NCI-H146 (cell line): ENCODE results near the gene NEK11.
A peak's percentile ranks its signal among the peaks of the same experiment; 100 is the strongest.
"Not testable (repeated sequence)": the region's sequence is repeated elsewhere in the genome, so short reads cannot be mapped to it uniquely, and the experiment has no call there.

Experiments
- DNase-seq: peaks from one replicate; lab custom pipeline; 2025; lab: John Stamatoyannopoulos, UW

Gene NEK11

DNA sequence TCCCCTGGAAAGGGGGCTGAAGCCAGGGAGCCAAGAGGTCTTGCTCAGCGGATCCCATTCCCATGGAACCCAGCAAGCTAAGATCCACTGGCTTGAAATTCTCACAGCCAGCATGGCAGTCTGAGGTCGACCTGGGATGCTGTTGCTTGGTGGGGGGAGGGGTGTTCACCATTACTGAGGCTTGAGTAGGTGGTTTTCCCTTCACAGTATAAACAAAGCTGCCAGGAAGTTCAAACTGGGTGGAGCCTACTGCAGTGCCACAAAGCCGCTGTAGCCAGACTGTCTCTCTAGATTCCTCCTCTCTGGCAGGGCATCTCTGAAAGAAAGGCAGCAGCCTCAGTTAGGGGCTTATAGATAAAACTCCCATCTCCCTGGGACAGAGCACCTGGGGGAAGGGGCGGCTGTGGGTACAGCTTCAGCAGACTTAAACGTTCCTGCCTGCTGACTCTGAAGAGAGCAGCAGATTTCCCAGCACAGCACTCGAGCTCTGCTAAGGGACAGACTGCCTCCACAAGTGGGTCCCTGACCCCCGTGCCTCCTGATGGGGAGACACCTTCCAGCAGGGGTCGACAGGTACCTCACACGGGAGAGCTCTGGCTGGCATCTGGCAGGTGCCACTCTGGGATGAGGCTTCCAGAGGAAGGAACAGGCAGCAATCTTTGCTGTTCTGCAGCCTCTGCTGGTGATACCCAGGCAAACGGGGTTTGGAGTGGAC, 15.8 kb downstream of the NEK11 start:
- not testable (repeated sequence) for DNase-seq

DNA sequence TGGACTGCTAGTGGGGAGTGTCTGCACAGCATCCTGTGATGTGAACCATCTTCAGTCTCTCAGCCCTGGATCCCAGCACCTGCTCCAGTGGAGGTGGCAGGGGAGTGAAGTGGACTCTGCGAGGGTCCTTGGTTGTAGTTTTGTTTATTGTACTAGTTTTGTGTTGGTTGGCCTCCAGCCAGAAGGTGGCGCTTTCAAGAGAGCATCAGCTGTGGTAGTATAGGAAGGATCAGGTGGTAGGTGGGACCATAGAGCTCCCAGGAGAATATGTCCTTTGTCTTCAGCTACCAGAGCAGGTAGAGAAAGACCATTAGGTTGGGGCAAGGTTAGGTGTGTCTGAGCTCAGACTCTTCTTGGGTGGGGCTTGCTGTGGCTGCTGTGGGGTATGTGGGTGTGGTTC, 20.9 kb downstream of the NEK11 start:
- peak; percentile 70 for DNase-seq

DNA sequence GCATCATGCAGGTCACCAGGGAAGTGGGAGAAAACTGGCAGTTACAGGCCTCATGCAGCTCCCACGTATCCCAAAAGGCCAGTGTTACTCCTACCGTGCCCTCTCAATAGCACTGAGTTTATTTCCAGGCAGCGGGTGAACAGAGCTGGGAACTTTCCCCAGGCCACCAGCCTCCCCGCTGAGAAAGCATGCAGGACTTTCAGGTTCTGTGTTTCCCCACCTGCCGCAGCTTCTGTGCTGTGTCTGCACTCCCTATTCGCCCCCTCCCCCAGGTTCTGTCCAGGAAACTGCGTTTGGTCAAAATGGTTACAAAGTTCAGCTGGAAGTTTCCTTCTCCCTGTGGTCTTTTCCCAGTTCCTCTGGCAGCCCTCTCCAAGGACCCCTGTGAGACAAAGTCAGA, 21.4 kb downstream of the NEK11 start:
- peak; percentile 70 for DNase-seq

DNA sequence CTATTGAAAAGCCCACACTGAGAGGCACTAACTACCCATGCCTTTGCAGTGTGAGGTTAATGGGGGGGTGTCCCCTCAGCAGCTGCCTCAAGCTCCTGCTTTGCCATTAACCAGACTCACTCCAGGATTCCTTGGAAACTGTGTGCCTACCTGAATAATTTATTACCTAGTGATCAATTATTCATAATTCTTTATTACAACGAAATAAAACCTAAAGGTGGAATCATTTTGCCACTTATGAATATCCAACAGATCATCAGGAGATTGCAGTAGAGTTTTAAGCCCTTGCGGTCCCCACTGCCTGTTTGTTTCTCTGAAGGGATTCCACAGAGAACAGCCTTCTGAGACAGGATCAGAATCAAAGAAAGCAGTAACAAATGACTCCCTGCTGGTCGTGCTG, 23.3 kb downstream of the NEK11 start:
- DNase-seq = no peak

DNA sequence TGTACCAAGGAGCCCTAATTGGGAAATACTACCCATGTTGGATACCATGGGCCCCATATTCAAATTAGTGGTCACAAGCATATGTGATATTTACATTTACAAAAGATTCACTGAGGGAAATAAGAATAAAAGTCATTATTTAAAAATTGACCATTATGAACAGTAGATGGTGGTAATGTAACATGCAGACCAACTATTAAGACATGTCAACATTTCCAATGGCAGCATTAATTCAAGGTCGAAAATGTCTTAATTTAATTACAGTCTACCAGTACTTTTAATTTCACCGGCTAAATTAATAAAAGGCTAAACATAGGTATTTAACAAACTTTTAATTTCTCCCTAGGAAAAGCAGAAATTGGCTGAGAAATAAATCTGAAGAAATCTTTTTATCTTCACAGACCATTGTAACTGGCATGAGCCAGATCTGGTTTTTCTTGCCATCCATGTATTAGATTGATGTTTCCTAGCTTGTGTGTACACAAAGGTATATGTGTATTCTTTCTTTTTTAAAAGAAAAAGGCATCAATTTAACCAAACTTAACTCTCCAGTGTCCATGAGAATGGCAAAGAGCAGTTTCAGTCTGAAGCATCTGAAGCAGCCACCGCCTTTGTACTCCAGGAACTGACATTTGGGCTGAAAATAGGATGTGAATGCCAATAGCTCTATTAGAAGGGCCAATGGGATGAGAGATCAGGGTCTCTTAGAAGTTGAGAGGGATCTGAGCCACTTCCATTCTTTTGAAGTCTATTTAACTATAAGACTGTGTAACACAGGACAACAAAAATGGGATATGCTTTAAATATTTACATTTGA, 26.6 kb downstream of the NEK11 start:
- DNase-seq = no peak

DNA sequence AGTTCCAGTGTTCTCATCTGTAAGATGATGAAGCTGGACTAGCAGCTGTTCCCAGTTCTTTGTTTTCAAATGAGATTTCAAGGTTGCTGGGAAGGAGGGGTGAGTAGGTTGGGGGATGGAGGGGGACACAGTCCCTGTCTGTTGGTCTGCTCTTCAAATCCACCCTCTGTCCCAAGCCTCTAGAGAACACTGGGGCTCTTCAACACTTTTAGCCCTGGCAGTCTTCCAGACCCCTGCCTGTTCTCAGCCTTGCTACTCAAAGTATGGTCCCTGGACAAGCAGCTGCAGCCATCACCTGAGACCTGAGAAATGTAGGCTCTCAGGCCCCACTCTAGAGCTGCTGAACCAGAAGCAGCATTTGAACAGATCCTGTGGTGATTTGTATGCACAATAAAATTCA, 41.3 kb downstream of the NEK11 start:
- DNase-seq = no peak

DNA sequence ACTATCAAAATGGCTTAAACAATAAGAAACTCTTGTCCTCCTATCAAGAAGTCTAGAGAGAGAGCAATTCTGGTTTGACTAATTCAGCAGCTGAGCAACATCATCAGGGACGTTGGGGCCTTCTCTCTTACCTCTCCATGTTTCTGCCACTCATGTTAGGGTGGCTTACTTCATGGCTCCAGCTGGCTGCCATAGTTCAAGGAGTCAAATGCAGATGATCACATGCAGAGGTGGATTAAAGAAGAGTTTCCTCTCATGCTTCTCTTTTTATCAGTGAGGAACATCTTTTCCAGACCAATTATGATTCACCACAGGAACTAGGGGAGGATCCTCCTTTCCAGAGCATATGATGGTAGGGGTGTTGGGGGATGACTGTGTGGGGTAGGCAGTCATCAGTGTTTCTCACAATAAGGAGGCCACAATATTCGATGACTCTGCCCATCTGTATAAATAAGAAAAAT, 45.5 kb downstream of the NEK11 start:
- DNase-seq = no peak

DNA sequence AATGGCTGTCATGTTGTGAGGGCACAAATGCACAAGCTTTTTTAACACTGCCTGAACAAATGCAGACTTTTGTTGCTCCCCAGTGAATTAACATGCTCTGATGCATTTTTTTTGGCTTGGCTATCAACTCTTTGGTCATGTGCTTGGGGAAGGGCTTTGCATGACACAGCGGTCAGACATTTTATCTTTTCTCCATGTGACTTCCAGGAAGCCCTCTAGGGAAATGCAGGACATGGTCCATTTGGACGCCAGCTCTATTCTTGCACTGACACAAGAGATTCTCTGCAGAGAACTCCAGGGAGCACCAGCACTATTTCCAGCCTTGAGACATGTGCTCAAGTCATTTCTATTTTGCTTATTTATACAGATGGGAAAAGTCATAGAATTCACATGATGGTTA, 46.2 kb downstream of the NEK11 start:
- DNase-seq = no peak

DNA sequence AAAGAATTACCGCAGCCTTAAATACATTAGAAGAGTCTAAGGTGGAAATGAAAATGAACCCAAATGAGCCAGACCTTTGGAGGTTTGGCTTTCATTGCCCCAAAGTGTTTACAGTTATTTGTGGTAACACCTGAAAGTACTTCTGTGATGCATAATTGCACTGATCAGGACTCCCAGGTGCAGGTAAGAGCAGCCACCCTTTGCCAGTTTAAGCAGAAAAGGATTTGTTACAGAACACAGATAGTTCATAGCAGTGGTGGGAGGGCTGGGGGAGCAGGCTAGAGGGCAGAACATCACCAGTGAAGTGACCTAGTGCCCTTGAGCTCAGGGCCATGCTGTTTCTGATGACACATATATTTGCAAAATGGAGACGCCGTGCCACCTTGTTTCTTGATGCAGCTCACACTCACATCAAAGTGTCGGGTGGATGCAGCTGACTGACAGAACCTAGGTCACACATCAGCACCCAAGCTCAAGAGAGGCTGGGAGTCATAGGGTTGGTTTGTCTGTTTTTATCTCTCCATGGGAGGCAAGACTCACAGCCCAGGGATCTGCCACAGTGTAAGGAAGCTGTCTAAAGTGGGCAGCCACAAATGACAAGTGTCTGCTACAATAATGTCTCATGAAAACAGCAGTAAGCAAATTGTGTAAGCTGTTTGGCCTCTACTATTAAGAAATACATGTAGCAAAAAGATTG, 49.1 kb downstream of the NEK11 start:
- no peak for DNase-seq

DNA sequence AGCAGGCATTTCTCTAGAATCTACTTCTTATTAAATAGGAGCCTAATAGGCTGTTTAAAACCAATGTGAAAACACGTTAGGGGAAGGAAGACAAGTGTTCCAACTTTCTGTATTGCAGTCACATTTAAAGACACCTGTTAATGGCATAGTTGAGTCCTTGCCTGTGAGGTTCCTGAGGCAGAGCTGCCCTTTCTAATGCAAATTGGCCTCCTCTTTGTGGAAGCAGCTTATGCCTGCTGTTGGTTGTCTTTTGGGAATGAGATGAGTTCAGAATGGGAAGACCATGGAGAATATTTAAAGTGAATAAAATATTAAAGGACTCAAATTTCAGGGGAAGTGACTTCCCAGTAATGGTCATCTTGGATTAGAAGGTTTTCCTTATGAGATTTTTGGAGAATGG, 51.2 kb downstream of the NEK11 start:
- DNase-seq = no peak

DNA sequence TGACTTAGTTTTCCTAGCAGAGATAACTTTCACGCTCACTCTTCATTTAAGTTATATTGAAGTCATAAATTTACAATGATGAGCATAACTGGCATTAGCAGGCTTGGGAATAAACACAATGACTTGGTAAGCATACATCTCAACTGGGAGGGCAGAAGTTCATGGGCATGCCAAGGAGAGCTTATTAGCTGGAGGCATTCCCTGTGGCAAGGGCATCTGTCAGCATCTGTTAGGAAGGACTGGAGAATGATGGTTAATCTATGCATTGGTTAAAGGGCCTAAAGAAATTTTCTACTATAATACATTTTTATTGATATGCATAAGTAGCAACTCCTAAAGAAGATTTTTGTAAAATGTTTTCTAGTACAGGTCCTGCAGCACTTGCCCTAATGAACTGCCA, 52.4 kb downstream of the NEK11 start:
- DNase-seq = no peak

DNA sequence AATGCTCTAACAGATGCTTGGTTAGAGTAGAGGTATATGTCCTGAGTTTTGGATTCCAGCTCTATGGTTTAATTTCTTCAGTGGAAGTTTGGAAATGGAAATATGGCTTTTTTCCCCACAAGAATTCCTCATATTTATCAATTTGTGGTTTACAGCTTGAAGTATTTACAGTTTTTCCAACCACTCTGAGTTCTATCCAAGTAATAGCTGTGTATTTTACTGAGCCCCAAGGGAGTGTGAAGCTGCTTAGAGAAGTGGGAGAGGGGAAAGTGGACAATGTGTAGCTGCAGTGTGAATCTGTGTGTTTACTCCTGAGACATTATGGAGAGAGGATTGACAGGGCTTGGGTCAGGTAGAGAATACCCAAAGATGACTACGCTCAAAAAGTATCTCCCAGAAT, 54.5 kb downstream of the NEK11 start:
- DNase-seq = no peak

DNA sequence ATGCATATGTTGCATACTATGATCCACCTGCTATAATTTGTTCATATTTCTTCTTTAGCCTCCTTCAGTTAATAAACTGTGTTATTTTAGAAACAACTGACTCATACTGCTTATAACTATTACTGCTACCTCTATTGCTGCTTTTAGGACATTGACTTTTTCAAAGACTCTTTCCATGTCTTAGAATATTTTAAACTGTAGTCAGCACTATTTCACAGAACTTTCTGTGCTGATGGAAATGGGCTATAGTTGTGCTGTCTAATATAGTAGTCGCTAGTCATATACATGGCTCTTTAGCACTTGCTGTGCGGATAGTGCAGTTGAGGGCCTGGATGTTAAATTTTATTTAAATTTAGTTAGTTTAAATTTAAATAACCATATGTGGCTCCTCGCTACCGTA, 55.6 kb downstream of the NEK11 start:
- no peak for DNase-seq

DNA sequence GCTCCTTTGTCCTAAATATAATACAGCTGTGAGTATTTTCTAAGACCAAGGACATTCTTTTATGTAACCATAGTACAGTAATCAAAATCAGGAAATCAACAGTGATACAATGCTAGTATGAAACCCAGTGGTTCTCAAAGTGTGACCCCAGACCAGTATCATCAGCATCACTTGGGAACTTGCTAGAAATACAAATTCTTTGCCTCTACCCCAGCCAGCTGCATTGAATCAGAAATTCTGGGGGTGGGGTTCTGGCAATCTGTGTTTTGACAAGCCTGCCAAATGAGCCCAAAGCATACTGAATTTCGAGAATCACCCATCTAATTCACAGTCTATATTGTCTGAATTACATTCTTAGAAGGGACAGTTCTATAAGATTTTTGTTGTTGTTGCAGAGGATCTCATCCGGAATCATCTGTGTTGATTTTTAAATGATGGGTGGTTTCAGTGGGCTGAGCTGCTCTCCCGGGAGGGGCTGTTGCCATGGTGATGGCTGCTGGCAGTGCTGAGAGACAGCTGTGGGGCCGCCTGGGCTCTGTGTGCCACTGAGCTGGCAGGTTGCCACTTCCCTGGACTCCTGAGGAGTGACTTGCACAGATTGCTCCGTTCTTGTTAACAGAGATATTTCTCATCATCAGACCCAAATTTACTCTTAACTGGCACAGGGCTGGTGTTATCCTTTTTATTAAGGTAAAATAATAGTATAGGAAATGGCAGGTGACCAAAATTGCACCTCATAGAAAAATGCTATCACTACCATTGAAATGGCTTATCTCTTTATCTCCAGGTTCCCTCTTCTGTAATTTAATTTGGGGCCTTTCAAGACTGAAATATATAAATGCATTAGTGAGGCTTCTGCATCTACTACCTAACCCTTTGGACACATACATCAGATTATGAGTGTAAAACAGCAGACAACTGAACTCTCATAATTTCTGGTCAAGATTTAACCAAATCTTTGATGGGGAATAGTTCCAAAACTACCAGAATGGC, 56.5 kb downstream of the NEK11 start:
- DNase-seq = peak; percentile 86

DNA sequence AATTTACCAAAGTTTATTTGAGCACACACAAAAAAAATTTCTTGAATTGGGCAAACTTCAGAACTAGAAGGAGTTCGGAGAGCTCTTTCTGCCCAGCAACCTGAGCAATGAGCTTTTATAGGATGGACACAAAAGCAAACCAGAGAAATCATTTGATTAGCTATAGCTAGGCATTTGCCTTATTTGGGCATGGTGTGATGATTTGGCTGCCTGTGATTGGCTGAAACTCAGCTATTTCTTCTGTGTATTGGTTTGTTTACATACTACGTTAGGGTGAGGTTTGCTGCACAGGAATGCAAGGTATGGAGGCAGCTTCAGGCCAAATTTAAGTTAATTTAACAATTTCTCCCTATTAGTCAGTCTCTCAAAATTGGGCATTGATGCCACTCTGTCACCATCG, 65.1 kb downstream of the NEK11 start:
- DNase-seq = no peak

DNA sequence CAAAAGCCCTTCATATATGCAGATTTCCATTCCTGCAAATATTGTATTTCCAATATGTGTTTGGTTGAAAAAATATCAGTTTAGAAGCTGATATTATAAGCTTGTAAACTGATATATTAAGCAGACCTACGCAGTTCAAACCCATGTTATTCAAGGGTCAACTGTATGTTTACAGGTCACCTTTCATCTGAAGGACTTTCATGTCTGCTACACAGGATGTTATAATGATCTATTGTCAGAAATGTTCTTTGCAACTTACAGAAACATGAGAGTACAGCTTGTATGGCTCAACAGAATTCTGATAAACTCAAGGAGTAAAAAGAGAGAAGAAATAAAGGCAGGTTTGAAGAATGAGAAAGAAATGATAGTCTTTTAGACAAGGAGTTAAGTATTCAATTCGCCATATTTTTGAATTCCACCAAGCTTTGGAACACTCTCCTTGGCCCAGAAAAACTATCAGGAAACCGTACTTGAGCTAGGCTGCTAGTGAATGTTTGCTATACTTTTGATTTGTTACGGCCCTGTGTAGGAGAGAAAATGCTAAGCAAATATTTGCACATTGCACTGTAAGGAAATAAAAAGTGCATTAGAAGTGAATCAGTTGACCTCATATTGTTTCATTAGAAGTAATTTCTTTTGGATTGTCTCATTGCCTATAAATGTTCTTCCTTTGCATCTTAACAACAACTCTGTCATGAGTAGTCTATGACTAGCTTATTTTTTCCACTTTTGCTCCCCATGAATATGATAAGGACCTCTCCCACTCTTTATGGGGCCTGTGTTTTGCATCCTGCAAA, 81.2 kb downstream of the NEK11 start:
- no peak for DNase-seq

DNA sequence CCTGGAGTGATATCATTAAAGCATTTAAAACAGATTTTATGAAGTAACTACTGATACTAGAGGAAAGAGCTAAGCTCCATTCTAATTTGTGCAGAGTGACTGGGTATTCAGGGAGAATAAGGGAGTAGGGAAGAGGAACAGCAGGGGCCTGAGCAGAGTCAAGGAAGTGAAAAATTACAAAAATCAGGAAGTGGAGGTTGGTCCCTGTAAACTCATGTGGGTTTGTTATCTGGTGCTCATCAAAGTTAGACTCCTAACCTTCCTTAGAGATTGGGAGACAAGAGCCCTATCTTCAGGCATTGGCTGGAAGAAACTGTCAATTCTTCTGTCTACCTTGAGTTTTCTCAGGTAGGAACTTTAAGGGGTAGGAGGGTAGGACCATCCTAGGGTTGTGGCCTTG, 82.5 kb downstream of the NEK11 start:
- no peak for DNase-seq

DNA sequence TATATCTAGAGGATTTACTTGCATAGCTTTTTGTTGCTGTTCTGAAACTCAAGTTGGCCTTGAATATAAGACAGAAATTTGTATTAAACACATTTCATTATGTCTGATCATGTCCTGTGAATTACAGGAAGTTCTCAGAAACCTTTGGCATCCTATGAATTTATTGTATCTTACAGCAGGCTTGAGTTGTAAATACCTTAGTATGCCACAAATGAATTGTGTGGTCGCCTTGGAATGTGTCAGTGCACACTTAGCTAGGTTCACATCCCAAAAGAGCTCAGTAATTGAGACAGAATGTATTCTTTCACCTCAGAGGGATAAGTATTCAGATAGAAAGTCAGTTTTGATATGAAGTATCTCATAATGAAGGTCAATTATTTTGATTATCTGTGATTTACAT, 83.4 kb downstream of the NEK11 start:
- DNase-seq = no peak

DNA sequence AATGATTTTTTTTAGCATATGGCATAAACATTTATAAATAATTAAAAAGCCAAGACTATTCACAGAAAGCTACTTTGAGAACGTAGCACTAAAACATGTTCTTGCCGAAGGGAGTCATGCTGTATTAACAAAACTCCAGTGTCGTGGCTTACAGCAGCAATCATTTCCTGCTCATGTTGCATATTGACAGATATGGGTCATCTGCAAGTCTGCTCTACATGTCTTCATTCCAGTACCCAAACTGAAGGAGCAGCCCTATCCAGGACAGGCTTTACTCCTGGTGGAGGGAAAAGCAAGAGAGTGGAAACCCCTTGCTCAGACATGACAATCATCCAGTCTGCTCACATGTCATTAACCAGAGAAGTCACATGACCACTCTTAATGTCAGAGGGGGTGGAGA, 87.6 kb downstream of the NEK11 start:
- no peak for DNase-seq

DNA sequence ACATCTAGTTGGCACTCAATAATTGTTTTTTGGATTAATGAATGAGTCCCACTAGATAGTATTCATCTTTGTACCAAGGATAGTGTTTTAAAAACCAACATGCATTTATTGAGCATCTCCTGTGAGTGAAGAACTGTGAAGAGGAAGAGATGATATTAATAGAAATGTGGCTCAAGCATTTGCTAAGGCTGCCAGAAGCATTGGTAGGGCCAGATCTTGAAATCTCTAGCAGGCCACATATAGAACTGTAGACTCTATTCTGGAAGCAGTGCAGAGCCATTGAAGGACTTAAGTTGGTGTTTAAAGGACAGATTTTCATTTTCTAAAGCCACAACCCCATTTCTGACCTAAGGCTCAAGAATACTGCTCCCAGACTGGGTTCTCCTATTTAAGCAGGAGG, 99.0 kb downstream of the NEK11 start:
- no peak for DNase-seq

DNA sequence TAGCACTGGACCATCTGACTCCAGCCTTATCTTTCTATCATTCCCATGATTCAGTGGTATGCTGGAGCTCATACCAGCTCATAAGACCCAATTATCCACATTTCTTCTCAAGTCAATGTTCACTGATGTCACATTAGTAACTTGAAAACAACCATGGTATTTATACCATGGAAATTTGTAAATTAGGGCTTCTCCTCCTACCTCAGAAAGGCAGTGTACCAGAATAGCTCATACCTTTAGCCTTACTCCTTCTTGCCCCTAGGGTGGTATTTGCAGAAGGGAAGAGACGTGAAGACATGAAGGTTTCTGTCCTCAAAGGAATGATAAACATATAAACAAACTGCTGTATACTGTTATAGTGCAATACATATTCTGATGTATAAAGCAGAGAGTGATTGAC, 114.2 kb downstream of the NEK11 start:
- DNase-seq = no peak
